GM12892 (cell line): ENCODE measurements around the gene DSCAML1.

Source experiments
- POLR2A ChIP-seq: IDR thresholded peaks from 2 replicates; pipeline ENCODE4 v1.6.1; 2011; ENCODE audit warnings: low read depth, low read length, control low read depth
- TAF1 ChIP-seq: IDR thresholded peaks from 2 replicates; pipeline ENCODE4 v1.6.1; 2011; ENCODE audit warnings: low read depth, mild to moderate bottlenecking, control low read depth, low read length, borderline replicate concordance

GRCh38 chr11:117478126-117478860, 318.7 kb downstream of the DSCAML1 start:
- no peak for TF ChIP-seq TAF1
- no peak for TF ChIP-seq POLR2A
